Fibroblast of lung (primary cell): Measurements from ENCODE around the gene TJP3.

Experiments
- CTCF ChIP-seq, 2 donors: IDR thresholded peaks in 1 of 2; conservative IDR thresholded peaks in 1 of 2; 1 replicate in 1 of 2; 2 replicates in 1 of 2; pipeline ENCODE4 v1.5.1; 2011 to 2012; ENCODE audit warnings: low read length in 2 of 2, control low read depth in 1 of 2, inconsistent platforms in 1 of 2, low read depth in 1 of 2, mild to moderate bottlenecking in 1 of 2
- EZH2 ChIP-seq: IDR thresholded peaks from 2 replicates; pipeline ENCODE4 v1.5.1; 2012; ENCODE audit warnings: low read length, control low read depth, mild to moderate bottlenecking; ENCODE audit errors: missing control alignments

GRCh38 chr19:3782903-3783302, 74.7 kb downstream of the TJP3 start:
- TF ChIP-seq CTCF (conservative IDR thresholded peaks at IDR 0.05 in 1 of 2, IDR thresholded peaks at IDR 0.05 in 1 of 2; ENCODE audit: low read depth in 1 of 2, low read length in 2 of 2) (no peak), EZH2 (no peak)
